ENCODE measurements around the gene GNAS-AS1.
A peak's percentile ranks its signal among the peaks of the same experiment; 100 is the strongest.

GNAS-AS1 gene

DNA sequence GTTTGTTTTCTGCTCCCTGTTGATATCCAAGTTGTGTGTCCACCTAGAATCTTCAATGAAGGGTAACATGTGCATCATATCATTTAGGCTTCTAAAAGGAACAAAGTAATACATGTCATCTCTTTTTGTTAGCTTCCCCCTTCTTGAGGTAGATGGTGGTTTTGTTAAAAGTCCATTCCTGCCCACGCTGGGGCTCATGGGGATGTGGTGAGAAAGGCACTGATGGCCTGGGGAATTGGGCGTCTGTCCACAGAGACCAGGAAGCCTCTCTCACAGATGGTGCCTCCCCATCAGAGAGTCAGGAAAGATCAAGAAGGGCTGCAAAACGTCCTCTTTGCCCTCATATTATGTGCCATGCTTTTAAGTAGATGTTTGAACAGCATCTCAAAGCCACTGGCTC is 34.3 kb upstream of the GNAS-AS1 start:
- H3K9ac ChIP-seq (ENCODE audit: low read depth, low read length, poor library complexity) = no peak overlapping the region
- H2AK5ac ChIP-seq (ENCODE audit: low read depth, low read length) = no peak overlapping the region
- H3K27me3 ChIP-seq (ENCODE audit: control insufficient read depth in 3 of 3, insufficient read depth in 3 of 3, low read depth in 1 of 3, low read length in 3 of 3) = no peaks in the 10 kb centered on the region
- H3K27ac ChIP-seq (replicated peaks; ENCODE audit: low read length) = no peak overlapping the region
- H3K4ac ChIP-seq (ENCODE audit: low read length) = no peak overlapping the region
- peaks cover 5% of the 10 kb centered on the region for H3K79me1 ChIP-seq (ENCODE audit: low read depth, low read length)
- no peak overlapping the region for H4K91ac ChIP-seq (ENCODE audit: low read depth, low read length, poor library complexity)
- H2BK12ac ChIP-seq (ENCODE audit: low read length) = no peak overlapping the region
- peaks cover 0 to 6% of the 10 kb centered on the region in 2 donors for H3K9me3 ChIP-seq (replicated peaks in 1 of 2; ENCODE audit: control insufficient read depth in 2 of 2, insufficient read depth in 1 of 2, low read depth in 1 of 2, low read length in 2 of 2)
- H2BK15ac ChIP-seq (ENCODE audit: low read length) = no peak overlapping the region
- H3K4me1 ChIP-seq (ENCODE audit: control insufficient read depth in 2 of 2, insufficient read depth in 1 of 2, low read depth in 1 of 2, low read length in 2 of 2) = peaks cover 13 to 16% of the 10 kb centered on the region in 2 donors
- no peak overlapping the region for H2BK5ac ChIP-seq (ENCODE audit: low read length)
- no peak overlapping the region for H3K4me3 ChIP-seq (ENCODE audit: low read length in 2 of 2)
- H2BK120ac ChIP-seq (ENCODE audit: low read depth, low read length) = no peak overlapping the region
- no peak overlapping the region for H3K4me2 ChIP-seq (ENCODE audit: insufficient read depth, low read length, poor library complexity, severe bottlenecking)
- H3K18ac ChIP-seq (ENCODE audit: low read length) = no peak overlapping the region
- no peaks in the 10 kb centered on the region for H3K36me3 ChIP-seq (replicated peaks in 1 of 2; ENCODE audit: control insufficient read depth in 2 of 2, insufficient read depth in 2 of 2, low read length in 2 of 2)
- DNase-seq (ENCODE audit: low spot score) = no peak
- H3K14ac ChIP-seq (ENCODE audit: low read length) = no peak overlapping the region
- H3K23ac ChIP-seq (ENCODE audit: low read depth, low read length, poor library complexity) = no peak overlapping the region
- no peak overlapping the region for H4K8ac ChIP-seq (ENCODE audit: low read depth, low read length)
- H2AFZ ChIP-seq (ENCODE audit: low read length) = no peak overlapping the region
- no CpG with 5 or more reads among the region's 3 CpGs for WGBS, 2 donors (ENCODE audit: extremely low coverage in 2 of 2, insufficient read length in 2 of 2, insufficient replicate concordance in 1 of 2)

GRCh38 chr20:58883241-58883691 is 32.6 kb upstream of the GNAS-AS1 start:
- Histone ChIP-seq H4K8ac (ENCODE audit: low read depth, low read length) (no peak overlapping the region), H3K27me3 (ENCODE audit: control insufficient read depth in 3 of 3, insufficient read depth in 3 of 3, low read depth in 1 of 3, low read length in 3 of 3) (no peaks in the 10 kb centered on the region), H2BK12ac (ENCODE audit: low read length) (no peak overlapping the region), H2BK120ac (ENCODE audit: low read depth, low read length) (peak overlapping the region; percentile 41), H3K36me3 (replicated peaks in 1 of 2; ENCODE audit: control insufficient read depth in 2 of 2, insufficient read depth in 2 of 2, low read length in 2 of 2) (no peaks in the 10 kb centered on the region), H3K27ac (replicated peaks; ENCODE audit: low read length) (peak overlapping the region; percentile 92), H3K18ac (ENCODE audit: low read length) (peak overlapping the region; percentile 84), H3K4me2 (ENCODE audit: insufficient read depth, low read length, poor library complexity, severe bottlenecking) (no peak overlapping the region), H3K9me3 (replicated peaks in 1 of 2; ENCODE audit: control insufficient read depth in 2 of 2, insufficient read depth in 1 of 2, low read depth in 1 of 2, low read length in 2 of 2) (peaks cover 0 to 6% of the 10 kb centered on the region in 2 donors), H2AK5ac (ENCODE audit: low read depth, low read length) (no peak overlapping the region), H2BK5ac (ENCODE audit: low read length) (peak overlapping the region; percentile 56), H3K79me1 (ENCODE audit: low read depth, low read length) (no peaks in the 10 kb centered on the region), H2AFZ (ENCODE audit: low read length) (peak overlapping the region; percentile 37), H4K91ac (ENCODE audit: low read depth, low read length, poor library complexity) (no peak overlapping the region), H3K9ac (ENCODE audit: low read depth, low read length, poor library complexity) (no peak overlapping the region), H3K4ac (ENCODE audit: low read length) (peak overlapping the region; percentile 32), H3K4me1 (ENCODE audit: control insufficient read depth in 2 of 2, insufficient read depth in 1 of 2, low read depth in 1 of 2, low read length in 2 of 2) (peaks cover 26 to 29% of the 10 kb centered on the region in 2 donors), H2BK15ac (ENCODE audit: low read length) (peak overlapping the region; percentile 13), H3K4me3 (ENCODE audit: low read length in 2 of 2) (no peak overlapping the region), H3K23ac (ENCODE audit: low read depth, low read length, poor library complexity) (no peak overlapping the region), H3K14ac (ENCODE audit: low read length) (no peak overlapping the region)
- no CpG with 5 or more reads among the region's 9 CpGs for WGBS, 2 donors (ENCODE audit: extremely low coverage in 2 of 2, insufficient read length in 2 of 2, insufficient replicate concordance in 1 of 2)
- peak; percentile 70 for DNase-seq (ENCODE audit: low spot score)

DNA sequence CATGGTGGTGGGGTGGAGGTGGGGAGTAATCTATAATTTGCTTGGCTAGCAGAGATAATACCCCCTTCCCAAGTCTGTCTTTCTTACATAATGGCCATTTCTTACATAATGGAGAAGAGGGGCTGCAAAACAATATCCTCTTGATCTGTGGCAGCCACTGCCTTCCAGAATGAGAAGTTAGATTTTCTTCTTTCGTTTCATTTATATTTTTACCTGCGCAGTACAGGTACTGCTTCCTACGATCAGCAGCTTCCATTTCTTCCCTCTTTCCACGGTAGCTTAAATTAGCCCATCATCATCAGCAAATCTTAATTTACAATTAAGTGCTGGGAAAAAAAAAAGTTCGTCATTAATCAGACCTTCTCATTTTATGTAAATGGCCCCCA is 32.0 kb upstream of the GNAS-AS1 start:
- Histone ChIP-seq H3K4me1 (ENCODE audit: control insufficient read depth in 2 of 2, insufficient read depth in 1 of 2, low read depth in 1 of 2, low read length in 2 of 2) (peaks cover 32 to 33% of the 10 kb centered on the region in 2 donors), H3K9ac (ENCODE audit: low read depth, low read length, poor library complexity) (no peak overlapping the region), H3K18ac (ENCODE audit: low read length) (no peak overlapping the region), H3K27me3 (ENCODE audit: control insufficient read depth in 3 of 3, insufficient read depth in 3 of 3, low read depth in 1 of 3, low read length in 3 of 3) (no peaks in the 10 kb centered on the region), H3K4ac (ENCODE audit: low read length) (no peak overlapping the region), H3K36me3 (replicated peaks in 1 of 2; ENCODE audit: control insufficient read depth in 2 of 2, insufficient read depth in 2 of 2, low read length in 2 of 2) (no peaks in the 10 kb centered on the region), H2BK12ac (ENCODE audit: low read length) (no peak overlapping the region), H3K27ac (replicated peaks; ENCODE audit: low read length) (peak overlapping the region; percentile 92), H2BK120ac (ENCODE audit: low read depth, low read length) (no peak overlapping the region), H4K8ac (ENCODE audit: low read depth, low read length) (no peak overlapping the region), H3K4me2 (ENCODE audit: insufficient read depth, low read length, poor library complexity, severe bottlenecking) (no peak overlapping the region), H2AK5ac (ENCODE audit: low read depth, low read length) (no peak overlapping the region), H3K23ac (ENCODE audit: low read depth, low read length, poor library complexity) (no peak overlapping the region), H3K14ac (ENCODE audit: low read length) (no peak overlapping the region), H3K9me3 (replicated peaks in 1 of 2; ENCODE audit: control insufficient read depth in 2 of 2, insufficient read depth in 1 of 2, low read depth in 1 of 2, low read length in 2 of 2) (peaks cover 0 to 6% of the 10 kb centered on the region in 2 donors), H3K4me3 (ENCODE audit: low read length in 2 of 2) (no peak overlapping the region), H2BK5ac (ENCODE audit: low read length) (no peak overlapping the region), H2AFZ (ENCODE audit: low read length) (no peak overlapping the region), H4K91ac (ENCODE audit: low read depth, low read length, poor library complexity) (no peak overlapping the region), H3K79me1 (ENCODE audit: low read depth, low read length) (no peaks in the 10 kb centered on the region), H2BK15ac (ENCODE audit: low read length) (no peak overlapping the region)
- no CpG with 5 or more reads among the region's 5 CpGs for WGBS, 2 donors (ENCODE audit: extremely low coverage in 2 of 2, insufficient read length in 2 of 2, insufficient replicate concordance in 1 of 2)
- DNase-seq (ENCODE audit: low spot score) = no peak

DNA sequence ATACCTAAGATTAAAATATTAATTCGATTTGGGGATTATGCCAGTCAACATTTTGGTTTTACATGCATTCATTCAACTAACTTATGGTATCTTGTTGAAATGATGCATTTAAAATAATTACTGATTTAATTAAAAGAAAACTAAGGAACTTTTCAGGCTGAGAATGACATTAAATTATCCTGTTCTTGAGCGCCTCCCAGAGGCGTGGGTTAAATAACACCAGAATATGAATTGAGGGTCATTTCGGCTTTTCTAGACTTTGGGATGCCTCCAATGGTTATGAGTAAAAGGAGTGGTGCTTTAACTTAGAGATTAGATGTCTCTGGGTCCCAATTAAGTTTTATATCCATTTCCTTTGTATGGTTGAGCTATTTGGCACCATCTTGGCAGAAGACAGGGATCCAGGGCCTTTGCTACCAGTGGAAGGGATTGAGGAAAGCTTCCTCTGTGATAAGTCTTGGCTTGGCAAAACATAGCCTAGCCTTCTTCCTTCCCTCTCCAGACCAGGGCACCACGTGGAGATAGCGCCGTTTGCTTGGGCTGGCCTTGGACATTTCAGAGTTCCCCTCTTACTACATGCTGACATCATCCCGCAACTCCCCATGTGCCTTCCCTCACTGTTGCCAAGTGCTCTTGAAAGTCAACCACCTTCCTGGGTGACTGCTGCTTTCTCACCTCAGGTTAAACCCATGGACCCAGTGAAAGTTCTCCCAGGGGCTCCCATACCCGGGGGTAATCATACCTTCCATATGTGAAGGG is 30.5 kb upstream of the GNAS-AS1 start:
- no peak overlapping the region for H3K9ac ChIP-seq (ENCODE audit: low read depth, low read length, poor library complexity)
- H2BK12ac ChIP-seq (ENCODE audit: low read length) = no peak overlapping the region
- no peak overlapping the region for H2AFZ ChIP-seq (ENCODE audit: low read length)
- no peaks in the 10 kb centered on the region for H3K27me3 ChIP-seq (ENCODE audit: control insufficient read depth in 3 of 3, insufficient read depth in 3 of 3, low read depth in 1 of 3, low read length in 3 of 3)
- no peak overlapping the region for H2BK5ac ChIP-seq (ENCODE audit: low read length)
- peak overlapping the region; percentile 72 for H2AK5ac ChIP-seq (ENCODE audit: low read depth, low read length)
- peak overlapping the region; percentile 72 for H2BK15ac ChIP-seq (ENCODE audit: low read length)
- H3K4ac ChIP-seq (ENCODE audit: low read length) = no peak overlapping the region
- H3K4me3 ChIP-seq (ENCODE audit: low read length in 2 of 2) = no peak overlapping the region
- peak overlapping the region; percentile 83 for H3K18ac ChIP-seq (ENCODE audit: low read length)
- H3K27ac ChIP-seq (replicated peaks; ENCODE audit: low read length) = no peak overlapping the region
- peaks cover 0 to 4% of the 10 kb centered on the region in 2 donors for H3K9me3 ChIP-seq (replicated peaks in 1 of 2; ENCODE audit: control insufficient read depth in 2 of 2, insufficient read depth in 1 of 2, low read depth in 1 of 2, low read length in 2 of 2)
- H3K79me1 ChIP-seq (ENCODE audit: low read depth, low read length) = no peaks in the 10 kb centered on the region
- H3K14ac ChIP-seq (ENCODE audit: low read length) = no peak overlapping the region
- DNase-seq (ENCODE audit: low spot score) = no peak
- no peak overlapping the region for H3K4me2 ChIP-seq (ENCODE audit: insufficient read depth, low read length, poor library complexity, severe bottlenecking)
- H4K91ac ChIP-seq (ENCODE audit: low read depth, low read length, poor library complexity) = no peak overlapping the region
- no peak overlapping the region for H2BK120ac ChIP-seq (ENCODE audit: low read depth, low read length)
- no peak overlapping the region for H3K23ac ChIP-seq (ENCODE audit: low read depth, low read length, poor library complexity)
- H3K36me3 ChIP-seq (replicated peaks in 1 of 2; ENCODE audit: control insufficient read depth in 2 of 2, insufficient read depth in 2 of 2, low read length in 2 of 2) = no peaks in the 10 kb centered on the region
- H3K4me1 ChIP-seq (ENCODE audit: control insufficient read depth in 2 of 2, insufficient read depth in 1 of 2, low read depth in 1 of 2, low read length in 2 of 2) = peaks cover 41 to 44% of the 10 kb centered on the region in 2 donors
- H4K8ac ChIP-seq (ENCODE audit: low read depth, low read length) = no peak overlapping the region
- WGBS, 2 donors (ENCODE audit: extremely low coverage in 2 of 2, insufficient read length in 2 of 2, insufficient replicate concordance in 1 of 2) = no CpG with 5 or more reads among the region's 9 CpGs

Data from neuronal stem cell (in vitro differentiated cells).